Activated effector memory CD4-positive, alpha-beta T cell treated with Interleukin-2 at 50 U/mL for 16 hours (primary cell): ENCODE results near the gene MUC5AC.
"Not testable (repeated sequence)": the region's sequence is repeated elsewhere in the genome, so short reads cannot be mapped to it uniquely, and the experiment has no call there.

Source experiments
- DNase-seq: peaks from one replicate; pipeline ENCODE4 v3.0.0-alpha.2; 2020

Gene MUC5AC

GRCh38 chr11:1178201-1178885 lies 20.6 kb downstream of the MUC5AC start:
- no peak for DNase-seq

DNA sequence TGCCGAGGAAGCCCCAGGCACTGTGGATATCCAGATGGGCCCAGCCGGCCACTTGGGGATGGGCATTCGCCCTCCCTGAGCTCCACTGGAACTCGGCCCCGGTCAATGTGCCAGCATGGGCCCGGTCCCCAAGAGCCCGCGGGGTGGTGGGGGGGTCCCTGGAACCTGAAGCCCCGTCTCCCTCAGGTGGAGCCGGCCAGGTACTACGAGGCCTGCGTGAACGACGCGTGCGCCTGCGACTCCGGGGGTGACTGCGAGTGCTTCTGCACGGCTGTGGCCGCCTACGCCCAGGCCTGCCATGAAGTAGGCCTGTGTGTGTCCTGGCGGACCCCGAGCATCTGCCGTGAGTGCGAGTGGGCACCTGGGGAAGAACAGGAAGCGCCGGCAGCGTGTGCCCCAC lies 21.2 kb downstream of the MUC5AC start:
- no peak for DNase-seq

DNA sequence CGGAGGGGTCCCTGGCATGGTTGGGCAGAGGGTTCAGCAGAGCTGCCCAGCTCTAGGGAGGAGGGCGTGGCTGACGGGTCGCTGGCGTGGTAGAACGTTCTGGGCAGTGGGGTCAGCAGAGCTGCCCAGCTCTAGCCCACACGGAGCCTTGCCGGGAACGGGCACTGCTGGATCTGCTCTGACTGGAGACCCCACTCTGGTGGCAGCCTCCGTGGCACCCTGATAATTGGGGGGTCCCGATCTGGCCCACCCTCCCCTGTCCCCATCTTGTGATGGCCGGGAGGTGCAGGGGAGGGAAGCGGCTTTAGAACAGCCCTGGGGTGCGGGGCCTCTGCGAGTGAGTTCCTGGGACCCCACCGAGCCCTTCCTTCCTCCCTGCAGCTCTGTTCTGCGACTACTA lies 21.9 kb downstream of the MUC5AC start:
- DNase-seq: no peak

- no peak for DNase-seq
These were observed 22.4 kb downstream of the MUC5AC start for GRCh38 chr11:1180171-1180570.

- no peak for DNase-seq
These were observed 23.2 kb downstream of the MUC5AC start for GRCh38 chr11:1180947-1181391.

DNA sequence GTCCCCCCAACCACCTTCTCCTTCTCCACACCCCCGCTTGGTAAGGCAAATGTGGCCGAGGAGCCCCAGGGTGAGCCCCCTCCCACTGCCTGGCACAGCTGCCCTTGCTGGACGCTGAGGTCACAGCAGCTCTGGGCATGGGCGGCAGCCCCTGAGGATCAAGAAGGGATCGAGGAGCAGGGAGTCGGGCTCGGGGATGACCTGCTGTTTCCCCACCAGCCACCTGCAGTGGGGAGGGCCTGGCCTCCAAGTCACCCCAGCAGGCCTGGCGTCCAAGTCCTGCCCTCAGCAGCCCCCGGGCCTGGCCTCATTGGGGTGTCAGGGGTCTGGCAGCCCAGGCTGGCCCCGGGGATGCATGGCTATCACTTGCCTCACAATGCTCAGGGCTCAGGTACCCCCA lies 23.7 kb downstream of the MUC5AC start:
- no peak for DNase-seq

DNA sequence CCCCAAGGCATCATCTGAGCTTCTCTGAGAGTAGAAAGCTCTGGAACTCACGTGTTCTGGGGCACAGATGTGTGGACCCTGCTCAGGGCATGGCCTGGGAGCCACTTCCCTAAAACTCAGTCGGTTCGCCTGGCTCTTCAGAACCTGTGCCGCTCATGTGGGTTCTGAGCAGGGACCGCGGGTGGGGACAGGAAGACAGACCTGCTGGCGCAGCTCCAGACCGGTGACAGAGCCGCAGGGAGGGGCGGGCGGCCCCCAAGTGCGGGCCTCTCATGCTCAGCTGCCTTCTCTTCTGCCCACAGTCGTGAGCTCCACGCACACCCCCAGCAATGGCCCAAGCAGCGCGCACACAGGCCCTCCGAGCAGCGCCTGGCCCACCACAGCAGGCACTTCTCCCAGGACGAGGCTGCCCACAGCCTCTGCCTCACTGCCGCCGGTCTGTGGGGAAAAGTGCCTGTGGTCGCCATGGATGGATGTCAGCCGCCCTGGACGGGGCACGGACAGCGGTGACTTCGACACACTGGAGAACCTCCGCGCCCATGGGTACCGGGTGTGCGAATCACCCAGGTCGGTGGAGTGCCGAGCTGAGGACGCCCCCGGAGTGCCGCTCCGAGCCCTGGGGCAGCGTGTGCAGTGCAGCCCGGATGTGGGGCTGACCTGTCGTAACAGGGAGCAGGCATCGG lies 24.2 kb downstream of the MUC5AC start:
- DNase-seq: no peak

- DNase-seq: not testable (repeated sequence)
These were observed 26.4 kb downstream of the MUC5AC start for GRCh38 chr11:1184139-1184538.

DNA sequence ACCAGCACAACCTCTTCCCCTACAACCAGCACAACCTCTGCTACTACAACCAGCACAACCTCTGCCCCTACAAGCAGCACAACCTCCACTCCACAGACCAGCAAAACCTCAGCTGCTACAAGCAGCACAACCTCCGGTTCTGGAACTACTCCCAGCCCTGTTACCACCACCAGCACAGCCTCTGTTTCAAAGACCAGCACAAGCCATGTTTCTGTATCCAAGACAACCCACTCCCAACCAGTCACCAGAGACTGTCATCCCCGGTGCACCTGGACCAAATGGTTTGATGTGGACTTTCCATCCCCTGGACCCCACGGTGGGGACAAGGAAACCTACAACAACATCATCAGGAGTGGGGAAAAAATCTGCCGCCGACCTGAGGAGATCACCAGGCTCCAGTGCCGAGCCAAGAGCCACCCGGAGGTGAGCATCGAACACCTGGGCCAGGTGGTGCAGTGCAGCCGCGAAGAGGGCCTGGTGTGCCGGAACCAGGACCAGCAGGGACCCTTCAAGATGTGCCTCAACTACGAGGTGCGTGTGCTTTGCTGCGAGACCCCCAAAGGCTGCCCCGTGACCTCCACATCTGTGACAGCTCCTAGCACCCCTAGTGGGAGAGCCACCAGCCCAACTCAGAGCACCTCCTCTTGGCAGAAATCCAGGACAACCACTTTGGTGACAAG lies 30.8 kb downstream of the MUC5AC start:
- DNase-seq: not testable (repeated sequence)

- DNase-seq: not testable (repeated sequence)
These were observed 32.1 kb downstream of the MUC5AC start for GRCh38 chr11:1189816-1190215.

GRCh38 chr11:1191786-1192470 lies 34.2 kb downstream of the MUC5AC start:
- DNase-seq: not testable (repeated sequence)

- no peak for DNase-seq
These were observed 35.1 kb downstream of the MUC5AC start for GRCh38 chr11:1192741-1193325.

DNA sequence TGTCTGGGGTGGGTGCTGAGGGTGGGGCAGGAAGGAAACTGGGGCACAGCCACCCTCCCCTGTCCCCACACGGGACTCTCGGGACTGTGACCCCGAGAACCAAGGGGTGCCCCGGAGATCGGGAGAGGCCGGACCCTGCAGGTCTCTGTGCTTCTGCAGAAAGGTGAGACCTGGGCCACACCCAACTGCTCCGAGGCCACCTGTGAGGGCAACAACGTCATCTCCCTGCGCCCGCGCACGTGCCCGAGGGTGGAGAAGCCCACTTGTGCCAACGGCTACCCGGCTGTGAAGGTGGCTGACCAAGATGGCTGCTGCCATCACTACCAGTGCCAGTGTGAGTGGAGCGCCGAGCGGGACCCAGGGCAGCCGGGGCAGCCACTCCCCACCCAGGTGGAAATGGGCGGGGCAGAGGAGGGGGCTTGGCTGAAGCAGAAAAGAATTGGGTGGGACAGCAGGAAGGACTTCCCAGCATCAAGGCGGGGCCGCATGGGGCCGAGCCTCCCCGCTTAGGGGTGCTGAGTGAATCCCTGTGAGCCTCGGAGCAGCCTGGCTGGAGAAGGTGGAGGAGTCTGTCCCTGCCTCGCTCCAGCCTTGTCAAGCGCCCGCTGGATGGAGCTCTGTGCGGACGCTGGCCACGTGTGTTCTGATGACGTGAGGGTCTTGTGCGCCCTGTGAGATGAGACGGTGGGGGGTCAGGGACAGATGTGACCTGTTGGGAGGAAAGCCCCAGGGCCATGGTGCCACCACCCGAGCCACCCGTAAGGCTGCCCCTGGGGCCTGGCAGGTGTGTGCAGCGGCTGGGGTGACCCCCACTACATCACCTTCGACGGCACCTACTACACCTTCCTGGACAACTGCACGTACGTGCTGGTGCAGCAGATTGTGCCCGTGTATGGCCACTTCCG lies 35.8 kb downstream of the MUC5AC start:
- no peak for DNase-seq

DNA sequence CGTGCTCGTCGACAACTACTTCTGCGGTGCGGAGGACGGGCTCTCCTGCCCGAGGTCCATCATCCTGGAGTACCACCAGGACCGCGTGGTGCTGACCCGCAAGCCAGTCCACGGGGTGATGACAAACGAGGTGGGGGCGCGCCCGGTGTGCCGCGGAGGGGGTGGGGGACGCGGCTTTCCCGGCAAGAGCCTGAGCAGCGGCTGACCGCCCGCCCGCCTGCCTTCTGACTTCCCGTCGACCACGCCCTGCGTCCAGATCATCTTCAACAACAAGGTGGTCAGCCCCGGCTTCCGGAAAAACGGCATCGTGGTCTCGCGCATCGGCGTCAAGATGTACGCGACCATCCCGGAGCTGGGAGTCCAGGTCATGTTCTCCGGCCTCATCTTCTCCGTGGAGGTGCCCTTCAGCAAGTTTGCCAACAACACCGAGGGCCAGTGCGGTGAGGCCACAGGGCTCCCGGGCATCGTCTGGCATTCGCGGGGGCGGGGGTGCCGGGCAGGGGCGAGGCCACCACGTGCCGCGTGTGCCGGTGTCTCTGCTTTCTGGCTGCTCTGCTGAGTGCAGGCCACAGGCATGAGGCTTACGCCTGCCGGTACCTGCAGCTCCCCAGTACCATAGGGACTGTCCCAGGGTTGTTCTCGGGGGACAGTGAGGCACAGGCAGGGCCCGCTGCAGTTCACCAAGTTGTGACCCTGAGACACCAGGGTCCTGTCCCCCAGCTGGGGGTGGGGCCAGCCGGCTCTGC lies 36.7 kb downstream of the MUC5AC start:
- DNase-seq: no peak

- DNase-seq: no peak
These were observed 37.4 kb downstream of the MUC5AC start for GRCh38 chr11:1194977-1195681.

DNA sequence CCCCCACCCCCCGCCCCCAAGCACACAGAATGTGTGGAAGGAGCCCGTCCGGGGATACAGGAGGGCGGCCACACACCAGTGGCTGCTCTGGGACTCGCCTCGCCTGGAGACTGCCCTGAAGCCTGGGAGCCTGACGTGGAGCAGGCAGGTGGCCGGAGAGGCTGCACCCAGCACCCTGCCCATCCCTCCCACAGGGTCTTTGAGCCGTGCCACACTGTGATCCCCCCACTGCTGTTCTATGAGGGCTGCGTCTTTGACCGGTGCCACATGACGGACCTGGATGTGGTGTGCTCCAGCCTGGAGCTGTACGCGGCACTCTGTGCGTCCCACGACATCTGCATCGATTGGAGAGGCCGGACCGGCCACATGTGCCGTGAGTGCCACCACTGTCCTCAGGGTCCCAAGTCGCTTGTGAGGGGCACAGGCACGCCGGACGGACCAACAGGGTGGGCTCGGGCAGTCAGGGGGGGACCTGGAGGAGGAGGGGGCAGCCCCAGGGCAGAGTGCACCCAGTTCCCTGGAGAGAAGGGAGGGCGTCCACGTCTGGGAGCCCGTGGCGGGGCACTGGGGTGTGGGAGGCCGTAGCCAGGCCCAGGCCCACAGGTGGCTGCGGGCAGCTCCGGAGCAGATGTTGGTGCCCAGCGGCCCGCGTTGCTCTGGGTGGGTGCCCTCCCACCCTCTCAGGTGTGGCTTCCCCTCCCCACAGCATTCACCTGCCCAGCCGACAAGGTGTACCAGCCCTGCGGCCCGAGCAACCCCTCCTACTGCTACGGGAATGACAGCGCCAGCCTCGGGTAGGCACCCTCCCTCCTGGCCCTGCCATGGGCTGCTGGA lies 38.1 kb downstream of the MUC5AC start:
- DNase-seq: no peak

GRCh38 chr11:1196516-1197391 lies 39.0 kb downstream of the MUC5AC start:
- no peak for DNase-seq

DNA sequence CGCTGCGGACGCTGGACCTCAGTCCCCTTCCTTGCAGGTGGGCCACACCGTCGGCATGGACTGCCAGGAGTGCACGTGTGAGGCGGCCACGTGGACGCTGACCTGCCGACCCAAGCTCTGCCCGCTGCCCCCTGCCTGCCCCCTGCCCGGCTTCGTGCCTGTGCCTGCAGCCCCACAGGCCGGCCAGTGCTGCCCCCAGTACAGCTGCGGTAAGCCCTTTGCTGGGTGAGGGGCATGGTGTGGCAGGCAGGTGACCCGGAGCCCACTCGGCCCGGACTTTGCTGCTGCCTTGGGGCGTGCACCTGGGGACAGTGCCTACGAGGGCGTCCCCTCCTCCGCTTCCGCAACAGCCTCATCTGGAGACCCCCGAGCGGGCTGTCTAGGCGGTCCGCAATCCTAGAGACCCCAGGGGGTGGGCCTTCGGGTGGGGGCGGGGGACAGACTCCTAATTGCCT lies 39.7 kb downstream of the MUC5AC start:
- DNase-seq: no peak
